A549 (cell line): Measurements from ENCODE around the gene WTAP.

ENCODE experiments used
- EP300 ChIP-seq, 2 experiments: fragments of >200 bp; sonication (Bioruptor Twin); formaldehyde crosslinking; IDR thresholded peaks; 2 replicates in 1 of 2; 3 replicates in 1 of 2; pipeline ENCODE4 v1.6.1; 2016 to 2017
- MYC ChIP-seq: IDR thresholded peaks from 2 replicates; pipeline ENCODE4 v1.6.1; 2012; ENCODE audit warnings: mild to moderate bottlenecking, inconsistent platforms, low read length, improper control_type of control experiment, borderline replicate concordance
- POLR2A ChIP-seq: IDR thresholded peaks from 2 replicates; pipeline ENCODE4 v1.6.1; 2012; ENCODE audit warnings: mild to moderate bottlenecking, low read length
- SMC3 ChIP-seq: fragments of >200 bp; sonication (Bioruptor Twin); formaldehyde crosslinking; IDR thresholded peaks from 3 replicates; pipeline ENCODE4 v1.6.1; 2018; ENCODE audit warnings: inconsistent platforms
- TF ChIP-seq, protein P1 (sequence below): fragments of 450-650 bp; IDR thresholded peaks from 2 replicates; pipeline ENCODE4 v1.6.1; 2014; ENCODE audit warnings: antibody characterized with exemption

GRCh38 chr6:159726255-159726917, 920 bp upstream of the WTAP start:
- TF ChIP-seq SMC3 (no peak), POLR2A (no peak), EP300 (IDR thresholded peaks at IDR 0.05) (no peak), MYC (no peak)
- TF ChIP-seq, protein P1, sequence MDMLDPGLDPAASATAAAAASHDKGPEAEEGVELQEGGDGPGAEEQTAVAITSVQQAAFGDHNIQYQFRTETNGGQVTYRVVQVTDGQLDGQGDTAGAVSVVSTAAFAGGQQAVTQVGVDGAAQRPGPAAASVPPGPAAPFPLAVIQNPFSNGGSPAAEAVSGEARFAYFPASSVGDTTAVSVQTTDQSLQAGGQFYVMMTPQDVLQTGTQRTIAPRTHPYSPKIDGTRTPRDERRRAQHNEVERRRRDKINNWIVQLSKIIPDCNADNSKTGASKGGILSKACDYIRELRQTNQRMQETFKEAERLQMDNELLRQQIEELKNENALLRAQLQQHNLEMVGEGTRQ, result no peak
